Spleen (tissue), 11 donors: Measurements from ENCODE around the gene ABTB2. TPM values are rescaled to one million over a fixed set of nuclear protein-coding genes. Genes with fewer than 3 reads are reported as not detected.

Experiments used
- DNase-seq: peaks from one replicate; pipeline ENCODE4 v3.0.0-alpha.2; 2020
- H3K27ac ChIP-seq, 8 donors: fragments of 200-600 bp; sonication (generic) in 7 of 8; 1 replicate in 4 of 8; 2 replicates in 4 of 8; pipeline versions ENCODE4 v1.5.0 to v1.8.0; 2016 to 2021; ENCODE audit warnings: inconsistent platforms in 4 of 8, mild to moderate bottlenecking in 4 of 8, moderate library complexity in 1 of 8
- H3K27me3 ChIP-seq, 7 donors: fragments of 200-600 bp; sonication (generic) in 6 of 7; replicated peaks in 1 of 7; 1 replicate in 4 of 7; 2 replicates in 3 of 7; pipeline versions ENCODE4 v1.5.0 to v1.8.0; 2016 to 2021; ENCODE audit warnings: inconsistent platforms in 3 of 7, mild to moderate bottlenecking in 1 of 7
- H3K36me3 ChIP-seq, 6 donors: fragments of 200-600 bp; sonication (generic) in 5 of 6; 1 replicate in 4 of 6; 2 replicates in 2 of 6; pipeline versions ENCODE4 v1.5.0 to v1.8.0; 2016 to 2021; ENCODE audit warnings: inconsistent platforms in 2 of 6
- H3K4me1 ChIP-seq, 6 donors: fragments of 200-600 bp; sonication (generic) in 5 of 6; 1 replicate in 3 of 6; 2 replicates in 3 of 6; pipeline versions ENCODE4 v1.5.0 to v1.8.0; 2016 to 2021; ENCODE audit warnings: inconsistent platforms in 3 of 6
- H3K4me3 ChIP-seq, 8 donors: fragments of 200-600 bp; sonication (generic) in 7 of 8; 1 replicate in 4 of 8; 2 replicates in 4 of 8; pipeline versions ENCODE4 v1.5.0 to v1.8.0; 2016 to 2021; ENCODE audit warnings: inconsistent platforms in 4 of 8, mild to moderate bottlenecking in 4 of 8, moderate library complexity in 2 of 8
- H3K9me3 ChIP-seq, 8 donors: fragments of 200-600 bp; sonication (generic) in 7 of 8; 1 replicate in 4 of 8; 2 replicates in 4 of 8; pipeline versions ENCODE4 v1.5.0 to v1.8.0; 2016 to 2021; ENCODE audit warnings: inconsistent platforms in 4 of 8
- CTCF ChIP-seq, 11 experiments: fragments of 200-600 bp in 7 of 11; fragments of 450-650 bp in 4 of 11; sonication (generic) in 4 of 11; IDR thresholded peaks in 8 of 11; conservative IDR thresholded peaks in 3 of 11; 1 replicate in 7 of 11; 2 replicates in 4 of 11; pipeline versions ENCODE4 v1.4.0 to v1.8.0; 2016 to 2021; ENCODE audit warnings: antibody characterized with exemption in 11 of 11, inconsistent platforms in 4 of 11, mild to moderate bottlenecking in 1 of 11
- POLR2A ChIP-seq, 3 donors: fragments of 450-650 bp; IDR thresholded peaks; one replicate each; pipeline ENCODE4 v1.5.1; 2017; ENCODE audit warnings: antibody characterized with exemption in 3 of 3, mild to moderate bottlenecking in 1 of 3
- POLR2AphosphoS5 ChIP-seq, 3 donors: sonication (generic); formaldehyde crosslinking; IDR thresholded peaks; one replicate each; pipeline ENCODE4 v1.5.1; 2017; ENCODE audit warnings: antibody characterized with exemption in 3 of 3
- WGBS, 5 donors: extraction: QIAGEN DNeasy Blood & Tissue Kit in 3 of 5; methylation state at CpG; one replicate each; pipeline versions ENCODE4 v1.1.5 to v1.1.7; 2013 to 2018; 5-methylcytosine and 5-hydroxymethylcytosine counted together
- intact Hi-C: fragments of 100-400 bp; cut with DNase I; formaldehyde crosslinking; loops from one replicate; pipeline ENCODE4 v1.15.0; 2023; ENCODE audit warnings: low total_unique reads
- polyA plus RNA-seq, 3 donors: library from polyadenylated mRNA; stranded (reverse); fragments of 200-250 nt; gene quantifications; one replicate each; pipeline ENCODE4 v1.2.1, GENCODE V29; 2013
- total RNA-seq, 7 donors: library from RNA; depleted of rRNA in 3 of 7; stranded (reverse); fragments of >200 nt in 3 of 7; fragmentation: NEBNext Ultra II Directional in 4 of 7; extraction: Animal tissue kit (Norgen Biotek cat#: 25700) in 4 of 7; gene quantifications; one replicate each; pipeline versions ENCODE4 v1.1.0 to v1.2.1, GENCODE V29; 2016 to 2021
- donor health status: healthy with polysubstance abuse.
- donor health status: DM: no; HTN: no; CAD: no; lungs with moderate emphysema.
- donor health status: DM: no; HTN: no; CAD: no.
- donor health status: Bipolar disorder and iron deficiency.
- donor health status: healthy.
- donor health status: DM: no; HTN: no; CAD: no.
- donor health status: DM: yes; HTN: yes; CAD: no.

ABTB2 gene
- total and polyA plus RNA-seq, 10 donors = 0.41 to 2.9 (median 1.7) TPM

GRCh38 chr11:34216706-34217105 is 141.1 kb downstream of the ABTB2 start:
- Histone ChIP-seq H3K36me3 (no peaks in the 10 kb centered on the region), H3K9me3 (no peaks in the 10 kb centered on the region), H3K27me3 (no peaks in the 10 kb centered on the region), H3K4me3 (no peak overlapping the region), H3K27ac (no peak overlapping the region), H3K4me1 (no peaks in the 10 kb centered on the region)
- 68 to 91% (median 76%) methylated on average over 6 of the region's 6 CpGs for WGBS, 5 donors
- no peak for DNase-seq
- TF ChIP-seq POLR2A (IDR thresholded peaks at IDR 0.05) = no peak
- no peak for TF ChIP-seq CTCF (IDR thresholded peaks at IDR 0.05 in 8 of 11, conservative IDR thresholded peaks at IDR 0.05 in 3 of 11)
- no peak for TF ChIP-seq POLR2AphosphoS5 (IDR thresholded peaks at IDR 0.05)
- intact Hi-C loops = no loop called here

GRCh38 chr11:34215806-34216453 is 141.9 kb downstream of the ABTB2 start:
- H3K27ac ChIP-seq = no peak overlapping the region
- intact Hi-C loops = no loop called here
- 79 to 93% (median 87%) methylated on average over 1 of the region's 1 CpG for WGBS, 5 donors
- H3K9me3 ChIP-seq = no peaks in the 10 kb centered on the region
- no peaks in the 10 kb centered on the region for H3K4me1 ChIP-seq
- TF ChIP-seq POLR2A (IDR thresholded peaks at IDR 0.05) (no peak), POLR2AphosphoS5 (IDR thresholded peaks at IDR 0.05) (no peak)
- no peak overlapping the region for H3K4me3 ChIP-seq
- no peak for DNase-seq
- H3K27me3 ChIP-seq = no peaks in the 10 kb centered on the region
- H3K36me3 ChIP-seq = no peaks in the 10 kb centered on the region

GRCh38 chr11:34214961-34215805 is 142.6 kb downstream of the ABTB2 start:
- Histone ChIP-seq H3K4me1 (no peaks in the 10 kb centered on the region), H3K27ac (no peak overlapping the region), H3K27me3 (no peaks in the 10 kb centered on the region), H3K36me3 (no peaks in the 10 kb centered on the region), H3K4me3 (no peak overlapping the region), H3K9me3 (no peaks in the 10 kb centered on the region)
- DNase-seq = no peak
- TF ChIP-seq POLR2A (IDR thresholded peaks at IDR 0.05) (no peak), POLR2AphosphoS5 (IDR thresholded peaks at IDR 0.05) (no peak), CTCF (IDR thresholded peaks at IDR 0.05 in 8 of 11, conservative IDR thresholded peaks at IDR 0.05 in 3 of 11) (no peak)
- WGBS, 5 donors = 48 to 78% (median 61%) methylated on average over 5 of the region's 5 CpGs
- intact Hi-C loops = no loop called here

- Histone ChIP-seq H3K27me3 (no peaks in the 10 kb centered on the region), H3K4me1 (peaks cover 0 to 4% (median 0%) of the 10 kb centered on the region in 6 donors), H3K27ac (no peak overlapping the region), H3K36me3 (no peaks in the 10 kb centered on the region), H3K9me3 (no peaks in the 10 kb centered on the region), H3K4me3 (no peak overlapping the region)
- TF ChIP-seq CTCF (IDR thresholded peaks at IDR 0.05 in 8 of 11, conservative IDR thresholded peaks at IDR 0.05 in 3 of 11) = no peak
- TF ChIP-seq POLR2A (IDR thresholded peaks at IDR 0.05) = no peak
- TF ChIP-seq POLR2AphosphoS5 (IDR thresholded peaks at IDR 0.05) = no peak
- intact Hi-C loops = no loop called here
- 77 to 96% (median 85%) methylated on average over 5 of the region's 5 CpGs for WGBS, 5 donors
- DNase-seq = no peak
Observed at GRCh38 chr11:34213366-34213765, 144.4 kb downstream of the ABTB2 start.
